ENCODE measurements around the gene HEATR1.
"Not testable (repeated sequence)": the region's sequence is repeated elsewhere in the genome, so short reads cannot be mapped to it uniquely, and the experiment has no call there.

HEATR1 gene

DNA sequence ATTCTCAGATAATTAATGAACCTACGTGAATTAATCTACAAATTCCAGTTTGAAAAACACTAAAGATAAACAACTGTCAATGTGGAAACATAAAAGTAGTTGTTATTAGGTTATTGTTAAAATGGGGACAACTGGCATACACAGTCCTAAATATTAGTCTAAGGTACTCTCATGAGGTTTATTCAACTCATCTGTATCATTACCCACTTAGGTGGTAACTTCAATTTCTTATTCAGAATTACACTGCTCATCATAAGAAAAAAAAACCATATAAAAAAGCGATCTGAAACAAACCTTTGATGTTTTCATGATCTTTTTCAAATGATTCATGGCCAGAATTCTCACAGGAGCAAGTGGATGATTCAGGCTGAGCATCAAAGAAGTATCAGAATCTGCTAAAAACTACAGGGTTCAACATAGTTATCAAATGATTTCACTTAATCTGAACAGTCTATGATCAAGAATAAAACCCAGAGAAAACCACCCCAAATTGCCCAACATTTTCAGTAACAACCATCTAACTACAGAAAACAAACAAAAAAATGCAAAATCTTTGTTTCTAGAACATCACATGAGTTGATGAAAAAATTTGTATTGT is 13.7 kb downstream of the HEATR1 start:
- no peak for DNase-seq (ENCODE audit: low spot score)

DNA sequence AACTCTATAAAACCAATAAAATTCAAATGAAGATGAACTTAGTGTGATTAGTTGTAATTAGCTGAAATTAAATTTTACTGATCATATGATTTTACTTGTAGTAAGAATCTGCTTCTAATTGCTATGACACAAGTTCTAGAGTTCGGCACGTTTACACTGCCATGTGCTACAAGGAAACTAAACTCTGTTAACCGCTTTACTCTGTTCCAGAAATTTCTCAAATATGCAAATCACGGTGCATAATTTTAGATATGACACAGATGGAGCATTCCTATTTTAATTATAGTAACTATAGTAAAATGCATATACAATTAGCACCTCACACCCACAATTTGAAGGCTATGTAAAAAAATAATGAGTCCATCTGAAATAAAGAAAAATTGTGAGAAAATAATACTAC is 14.8 kb downstream of the HEATR1 start:
- no peak for DNase-seq (ENCODE audit: low spot score)

DNA sequence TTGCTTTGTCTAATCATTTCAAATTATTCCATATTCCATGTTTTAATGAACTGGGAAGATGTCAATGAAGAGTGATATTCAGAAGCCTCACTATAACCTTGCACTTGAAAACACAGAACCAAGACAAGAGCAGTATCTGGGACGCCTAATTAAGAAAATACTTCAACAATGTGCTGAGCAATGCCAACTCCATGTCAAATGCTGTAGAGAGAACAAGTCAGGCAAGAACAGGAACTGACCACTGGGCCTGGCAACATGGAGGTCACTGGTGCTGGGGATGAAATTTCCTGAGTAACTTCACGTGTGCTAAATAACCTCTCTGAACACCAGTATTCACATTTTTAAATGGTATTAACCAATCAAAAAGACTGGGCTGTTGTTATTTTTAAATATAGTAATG is 22.8 kb downstream of the HEATR1 start:
- no peak for DNase-seq (ENCODE audit: low spot score)

DNA sequence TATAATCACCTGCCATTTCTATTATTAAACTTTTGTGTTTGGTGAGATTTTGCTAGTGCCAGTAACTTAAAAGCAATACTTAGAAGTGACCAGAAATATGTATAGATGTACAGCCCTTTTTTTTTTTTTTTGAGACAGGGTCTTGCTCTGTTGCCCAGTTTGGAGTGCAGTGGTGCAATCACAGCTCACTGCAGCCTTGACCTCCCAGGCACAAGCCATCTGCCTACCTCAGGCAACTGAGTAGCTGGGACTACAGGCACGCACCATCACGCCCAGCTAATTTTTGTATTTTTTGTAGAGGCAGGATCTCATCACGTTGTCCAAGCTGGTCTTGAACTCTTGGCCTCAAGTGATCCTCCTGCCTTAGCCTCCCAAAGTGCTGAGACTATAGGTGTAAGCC is 23.9 kb downstream of the HEATR1 start:
- DNase-seq (ENCODE audit: low spot score): not testable (repeated sequence)

DNA sequence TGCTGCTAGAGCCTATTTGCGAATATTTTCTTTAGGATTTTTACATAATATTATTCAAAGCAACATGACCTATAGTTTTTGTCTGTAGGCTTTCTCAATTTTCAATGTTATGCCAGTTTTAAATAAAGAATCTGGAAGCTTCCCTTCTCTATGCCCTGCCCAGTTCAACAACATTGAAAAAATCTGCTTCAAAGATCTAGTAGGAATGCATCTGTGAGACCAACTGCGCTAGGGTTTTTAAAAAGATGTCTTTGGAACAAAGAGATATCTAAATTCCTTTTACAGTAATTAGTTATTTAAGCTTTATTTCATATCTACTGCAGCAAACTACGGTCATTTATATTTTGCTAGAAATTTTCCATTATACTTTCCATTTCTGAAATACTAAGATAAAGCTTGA is 25.7 kb downstream of the HEATR1 start:
- DNase-seq (ENCODE audit: low spot score): no peak

DNA sequence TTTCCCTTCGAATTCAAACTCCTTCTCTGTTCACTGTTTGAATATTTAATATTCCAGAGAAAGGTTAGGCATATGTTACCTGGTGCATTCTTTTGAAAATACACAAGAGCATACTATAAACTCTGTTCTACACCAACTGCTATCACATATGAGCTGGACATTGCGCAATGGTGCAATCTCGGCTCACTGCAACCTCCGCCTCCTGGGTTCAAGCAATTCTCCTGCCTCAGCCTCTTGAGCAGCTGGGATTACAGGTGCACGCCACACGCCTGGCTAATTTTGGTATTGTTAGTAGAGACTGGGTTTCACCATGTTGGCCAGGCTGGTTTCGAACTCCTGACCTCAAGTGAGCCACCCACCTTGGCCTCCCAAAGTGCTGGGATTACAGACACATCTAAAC is 27.3 kb downstream of the HEATR1 start:
- DNase-seq (ENCODE audit: low spot score): not testable (repeated sequence)

DNA sequence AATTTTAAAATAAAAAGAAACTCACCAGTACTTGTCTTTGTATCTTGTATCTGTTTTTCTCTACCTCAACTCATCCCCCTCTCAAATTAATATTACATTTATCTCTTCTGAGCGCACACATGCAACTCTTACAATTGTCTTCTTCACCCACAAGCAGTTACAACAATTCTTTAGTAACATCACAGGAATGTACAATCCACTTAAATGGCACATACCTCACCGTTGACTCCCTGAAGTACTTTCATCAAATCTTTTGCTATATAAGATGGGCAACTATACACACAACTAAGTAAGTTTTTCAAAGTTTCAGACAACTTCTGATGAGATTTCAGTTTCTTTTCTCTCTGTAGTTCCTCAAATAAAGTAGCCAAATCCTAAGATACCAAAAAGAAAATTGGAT is 28.3 kb downstream of the HEATR1 start:
- DNase-seq (ENCODE audit: low spot score): no peak

DNA sequence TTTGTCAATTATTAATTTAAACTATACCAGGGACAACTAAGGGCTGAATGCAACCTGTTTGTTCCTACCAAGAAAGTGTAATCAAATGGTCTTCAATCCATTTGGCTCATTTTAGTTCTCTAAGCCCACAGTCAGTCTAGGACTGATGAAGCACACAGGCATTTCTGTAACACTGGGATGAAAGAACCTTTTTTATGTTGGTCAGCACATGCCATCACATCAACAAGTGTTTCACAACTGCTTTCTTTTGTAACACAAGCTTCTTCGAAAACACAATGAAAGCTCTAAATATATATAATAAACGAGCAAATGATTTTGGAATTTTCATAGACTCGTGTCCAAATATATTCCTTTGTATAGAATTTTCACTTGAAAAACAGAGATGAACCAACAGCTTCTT is 28.8 kb downstream of the HEATR1 start:
- no peak for DNase-seq (ENCODE audit: low spot score)

DNA sequence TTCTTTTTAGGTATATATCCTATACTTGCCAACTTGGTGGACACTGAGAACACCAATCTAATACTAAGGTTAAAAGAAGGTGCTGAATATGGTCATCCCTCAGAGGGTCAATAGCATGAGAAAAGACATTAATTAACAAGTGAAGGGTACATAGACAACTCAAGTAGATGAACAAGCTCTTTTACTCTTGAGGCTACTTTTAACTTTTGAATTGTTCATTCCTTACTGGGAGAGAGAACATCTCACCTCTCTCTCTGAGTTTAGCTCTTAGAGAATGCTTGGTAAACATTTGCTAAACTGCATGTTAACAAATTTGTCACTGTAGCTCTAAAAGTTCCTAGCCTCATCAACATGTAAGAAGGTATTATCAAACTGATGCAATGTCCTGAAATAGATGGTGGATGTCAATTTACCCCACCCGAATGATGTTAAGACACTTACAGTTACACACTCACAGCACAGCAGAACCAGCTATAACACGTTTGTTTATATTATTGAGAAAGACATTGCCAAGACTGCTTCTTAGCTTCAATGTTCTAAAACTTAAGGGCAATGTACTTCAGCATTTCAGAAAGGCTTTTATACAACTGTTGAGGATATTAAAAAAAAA is 35.9 kb downstream of the HEATR1 start:
- peak; percentile 26 for DNase-seq (ENCODE audit: low spot score)

DNA sequence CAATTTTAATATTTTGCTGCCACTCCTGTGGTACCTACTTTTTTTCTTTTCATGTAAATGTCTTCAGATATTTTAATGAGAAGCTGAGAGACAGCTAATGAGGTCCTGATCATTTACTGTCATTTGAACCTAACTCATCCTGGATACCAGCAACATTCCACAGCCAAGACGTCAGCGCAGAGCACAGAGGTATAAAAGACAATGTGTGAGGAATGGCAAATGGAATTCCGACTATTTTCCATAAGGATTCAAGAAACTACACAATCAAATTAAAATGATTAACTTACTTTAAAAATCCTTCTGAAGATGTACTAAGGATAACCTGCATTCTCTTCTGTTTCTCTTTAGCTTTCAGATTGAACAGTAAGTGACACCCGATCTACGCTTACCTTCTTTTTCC is 38.8 kb downstream of the HEATR1 start:
- no peak for DNase-seq (ENCODE audit: low spot score)

DNA sequence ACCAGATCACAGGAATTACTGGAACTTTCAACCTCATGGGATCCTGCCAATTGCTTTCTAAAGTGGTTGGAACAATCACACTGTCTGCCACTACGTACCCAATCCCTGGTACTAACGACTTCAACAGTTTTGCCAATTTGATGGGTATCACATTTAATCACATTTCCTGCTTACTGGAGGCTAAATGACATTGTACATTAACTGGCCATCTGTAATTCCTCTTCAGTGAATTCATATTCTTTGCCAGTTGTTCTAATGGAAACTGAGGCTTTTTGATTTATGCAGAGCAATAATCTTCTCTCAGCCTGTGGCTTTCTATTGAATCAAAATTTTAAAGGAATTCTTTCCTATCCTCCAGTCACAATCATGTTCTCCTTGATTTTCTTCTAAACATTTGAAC is 42.3 kb downstream of the HEATR1 start:
- DNase-seq (ENCODE audit: low spot score): no peak

DNA sequence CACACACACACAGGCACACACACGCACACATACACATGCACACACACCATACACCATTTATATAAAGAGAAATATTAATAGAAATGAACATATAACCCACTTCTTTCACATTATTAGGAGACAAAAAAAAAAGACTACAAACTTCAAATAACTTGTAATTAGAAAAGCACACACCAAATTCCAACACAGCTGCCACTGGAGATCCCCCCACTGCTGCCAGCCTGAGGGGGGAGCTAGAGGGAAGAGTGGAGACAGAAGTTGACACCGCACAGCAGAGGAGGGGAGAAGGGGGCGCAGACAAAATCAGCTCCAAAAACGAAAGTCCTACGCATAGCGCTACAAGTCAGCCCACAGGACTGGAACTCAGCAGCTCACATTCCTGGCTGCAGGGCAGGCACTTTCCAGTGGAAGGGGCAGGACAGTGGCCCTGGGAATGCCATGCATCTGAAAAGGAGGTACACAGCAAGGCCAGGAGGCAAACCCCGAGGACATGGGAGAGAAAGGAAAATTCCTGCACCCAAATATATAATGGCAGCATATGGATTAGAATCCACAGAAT is 44.0 kb downstream of the HEATR1 start:
- no peak for DNase-seq (ENCODE audit: low spot score)

DNA sequence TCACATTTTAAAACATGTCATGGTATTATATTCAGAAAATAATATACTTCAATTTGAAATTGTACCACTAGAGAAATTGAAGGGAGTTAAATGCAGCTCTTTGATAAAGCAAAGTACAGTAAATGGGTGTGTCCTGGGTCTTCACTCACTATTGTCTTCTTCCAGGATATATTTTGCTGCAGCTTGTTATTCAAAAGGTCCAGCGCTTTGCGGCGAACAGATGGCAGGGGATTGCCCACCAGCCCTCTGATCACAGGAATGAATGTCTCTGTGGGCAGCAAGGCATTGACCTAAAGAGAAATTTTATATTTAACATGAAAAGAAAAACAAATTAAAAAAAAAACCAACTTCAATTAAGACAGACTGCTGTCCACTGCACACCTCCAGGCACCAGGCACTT is 45.5 kb downstream of the HEATR1 start:
- DNase-seq (ENCODE audit: low spot score): no peak

DNA sequence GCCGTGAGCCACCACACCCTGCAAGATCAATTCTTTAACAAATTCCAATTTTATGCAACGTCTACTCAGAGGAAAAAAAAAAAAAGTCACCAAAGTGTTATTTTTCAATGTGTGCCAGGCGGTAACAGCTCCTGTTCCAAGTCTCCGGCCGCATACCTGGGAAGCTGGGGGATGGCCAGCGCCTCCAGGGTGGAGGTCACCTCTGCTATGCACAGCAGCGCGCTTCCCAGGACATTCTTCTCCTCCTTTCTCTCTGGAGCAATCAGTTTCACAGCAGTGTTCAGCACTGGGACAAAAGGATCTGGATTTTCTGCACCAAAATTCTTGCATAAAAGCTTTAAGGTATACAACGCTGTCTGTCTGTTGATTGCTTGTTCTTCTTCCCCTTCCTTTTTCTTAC is 46.2 kb downstream of the HEATR1 start:
- no peak for DNase-seq (ENCODE audit: low spot score)

DNA sequence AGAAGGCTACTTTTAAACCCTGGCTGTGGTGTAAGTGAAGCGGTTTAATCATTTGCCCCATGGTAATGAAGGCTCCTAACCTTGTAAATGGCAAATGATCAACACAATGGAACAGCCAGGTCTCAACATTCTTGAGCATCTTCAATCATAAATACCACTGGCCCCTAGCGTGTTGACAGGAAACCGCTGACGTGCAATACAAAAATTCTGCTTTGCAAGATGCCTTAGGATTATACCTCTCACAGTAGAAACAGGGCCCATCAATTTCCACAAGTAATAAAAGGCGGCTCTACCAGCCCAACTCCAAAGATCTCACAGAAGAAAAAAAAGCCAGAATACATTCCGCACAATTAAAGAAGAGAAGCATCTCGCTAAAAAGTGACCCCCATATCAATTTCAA is 47.7 kb downstream of the HEATR1 start:
- no peak for DNase-seq (ENCODE audit: low spot score)

DNA sequence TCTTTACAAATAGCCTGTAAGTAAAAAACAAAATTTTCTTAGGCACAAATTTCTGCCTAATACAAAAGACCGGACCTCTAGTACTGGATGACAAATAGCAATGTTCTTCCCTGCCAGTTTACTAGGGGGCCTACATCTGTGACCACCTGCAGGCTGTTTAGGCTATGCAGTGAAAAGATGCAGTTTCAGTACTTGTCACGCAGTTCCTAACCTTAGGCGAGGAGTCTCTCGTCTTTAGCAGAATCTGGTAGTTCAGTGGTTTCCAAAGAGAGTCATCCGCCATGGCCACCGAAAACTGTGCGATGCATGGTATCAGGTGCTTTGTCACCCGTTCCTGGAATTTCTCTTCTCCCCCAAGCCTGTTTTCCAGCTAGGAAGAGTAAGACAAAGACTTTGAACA is 50.9 kb downstream of the HEATR1 start:
- no peak for DNase-seq (ENCODE audit: low spot score)

DNA sequence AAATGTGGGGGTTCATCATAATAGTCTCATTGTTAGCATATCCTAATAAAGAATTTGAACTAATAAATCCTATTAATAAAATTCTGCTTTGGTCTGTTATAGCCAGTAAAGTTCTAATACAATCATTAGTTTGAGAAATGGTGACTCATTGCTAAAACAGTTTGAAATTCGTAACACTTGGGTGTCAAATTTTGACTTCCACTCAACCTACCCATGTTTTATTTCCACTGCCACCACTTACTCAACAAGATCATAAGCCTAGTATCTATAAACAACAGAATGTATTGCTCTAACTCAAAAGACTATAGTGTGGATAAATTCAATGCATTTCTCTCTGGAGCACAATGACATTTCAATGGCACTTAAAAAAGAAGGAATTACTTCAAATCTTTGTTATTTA is 51.4 kb downstream of the HEATR1 start:
- no peak for DNase-seq (ENCODE audit: low spot score)

DNA sequence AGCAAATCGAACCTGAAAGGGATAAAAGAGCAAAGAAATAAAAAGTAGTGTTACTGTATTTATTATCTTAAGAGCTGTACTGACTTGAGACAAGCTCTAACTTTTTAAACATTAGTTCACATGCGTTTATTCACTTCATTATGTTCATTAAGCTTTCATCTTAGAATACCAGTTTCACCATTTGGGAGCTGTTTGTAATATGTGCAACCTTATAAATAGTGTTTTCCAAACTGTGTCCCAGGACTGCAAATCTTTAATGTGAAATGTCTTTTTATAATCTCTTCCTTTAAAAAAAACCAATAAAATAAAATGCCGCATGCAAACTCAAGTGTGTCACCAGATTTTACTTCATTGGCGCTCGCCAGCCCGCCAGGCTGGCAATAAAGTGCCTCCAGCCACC is 52.2 kb downstream of the HEATR1 start:
- no peak for DNase-seq (ENCODE audit: low spot score)

DNA sequence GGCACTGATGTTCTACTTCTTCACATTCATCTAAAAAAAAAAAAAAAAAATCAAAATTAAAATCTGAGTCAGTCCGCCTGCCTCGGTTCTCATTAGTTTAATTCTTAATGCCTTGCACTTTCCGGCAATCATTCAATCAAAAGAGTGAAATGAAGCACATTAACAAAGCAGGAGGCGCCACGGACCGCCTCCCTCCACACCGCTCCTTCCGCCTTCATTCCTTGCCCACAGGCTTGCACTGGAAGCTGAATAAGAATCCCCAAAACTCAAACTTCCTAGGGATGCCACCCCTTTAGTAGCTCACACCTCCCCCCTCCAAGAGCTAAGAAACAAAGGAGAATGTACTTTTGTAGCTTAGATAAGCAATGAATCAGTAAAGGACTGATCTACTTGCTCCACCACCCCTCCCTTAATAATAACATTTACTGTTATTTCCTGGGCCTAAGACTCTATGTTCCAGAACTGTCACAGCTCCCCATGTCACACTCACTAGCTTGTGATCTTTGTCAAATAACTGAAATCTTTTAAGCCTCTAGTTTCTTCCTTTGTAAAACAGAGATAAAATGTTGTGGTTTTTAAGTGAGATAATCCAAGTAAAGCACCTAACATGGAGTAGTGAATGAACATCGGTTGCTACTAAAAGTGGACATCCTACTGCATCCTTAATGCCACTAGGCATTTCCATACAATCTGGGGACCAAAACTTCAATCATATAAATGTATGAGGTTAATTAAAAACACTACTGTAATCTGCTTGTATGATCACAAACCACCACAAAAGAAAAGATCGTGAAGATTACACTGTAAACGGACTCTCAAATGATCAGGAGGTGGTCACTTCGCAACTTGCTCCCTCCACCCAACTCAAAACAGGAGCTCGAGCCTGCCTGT is 53.1 kb downstream of the HEATR1 start:
- no peak for DNase-seq (ENCODE audit: low spot score)

DNA sequence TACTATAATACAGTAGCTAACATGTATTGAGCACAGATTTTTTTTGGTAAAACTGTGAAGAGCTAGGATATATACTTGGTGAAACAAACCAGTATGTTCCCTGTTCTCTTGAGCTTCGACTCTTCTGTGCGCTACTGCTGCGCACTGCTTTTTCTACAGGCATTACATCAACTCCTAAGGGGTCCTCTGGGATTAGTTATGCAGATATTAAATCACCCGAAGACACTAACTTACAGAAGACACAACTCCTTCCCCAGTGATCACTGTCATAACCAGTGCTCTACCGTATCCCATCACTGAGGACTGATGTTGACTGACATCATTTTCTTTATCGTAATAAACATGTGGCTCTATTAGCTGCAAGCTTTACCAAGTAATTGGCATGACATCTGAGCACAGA is 55.9 kb downstream of the HEATR1 start:
- no peak for DNase-seq (ENCODE audit: low spot score)

DNA sequence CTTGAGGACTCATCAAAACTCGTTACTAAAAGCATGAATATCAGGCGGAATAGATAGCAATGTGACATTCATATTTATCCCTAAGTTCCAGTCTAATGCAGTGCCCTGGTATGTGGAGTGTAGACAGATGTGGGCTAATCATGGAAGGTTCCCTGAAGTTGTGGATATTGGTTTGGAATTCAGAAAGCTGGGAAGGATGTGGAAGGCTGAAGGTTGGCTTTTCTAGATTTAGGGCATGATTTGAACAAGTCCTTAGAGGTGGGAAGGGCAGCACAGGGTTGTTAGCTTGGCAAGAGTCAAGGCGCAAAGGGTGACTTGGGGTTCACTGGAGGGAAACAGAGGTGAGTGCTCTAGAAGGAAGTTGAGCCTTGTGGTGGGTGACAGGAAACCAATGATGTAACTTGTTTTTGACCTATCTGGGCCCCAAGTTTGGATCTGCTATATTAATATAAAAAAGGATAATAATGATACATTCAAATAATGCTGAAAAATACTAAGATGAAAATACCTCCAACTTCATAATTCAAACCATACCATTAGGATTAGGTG is 58.6 kb downstream of the HEATR1 start:
- DNase-seq (ENCODE audit: low spot score): no peak

DNA sequence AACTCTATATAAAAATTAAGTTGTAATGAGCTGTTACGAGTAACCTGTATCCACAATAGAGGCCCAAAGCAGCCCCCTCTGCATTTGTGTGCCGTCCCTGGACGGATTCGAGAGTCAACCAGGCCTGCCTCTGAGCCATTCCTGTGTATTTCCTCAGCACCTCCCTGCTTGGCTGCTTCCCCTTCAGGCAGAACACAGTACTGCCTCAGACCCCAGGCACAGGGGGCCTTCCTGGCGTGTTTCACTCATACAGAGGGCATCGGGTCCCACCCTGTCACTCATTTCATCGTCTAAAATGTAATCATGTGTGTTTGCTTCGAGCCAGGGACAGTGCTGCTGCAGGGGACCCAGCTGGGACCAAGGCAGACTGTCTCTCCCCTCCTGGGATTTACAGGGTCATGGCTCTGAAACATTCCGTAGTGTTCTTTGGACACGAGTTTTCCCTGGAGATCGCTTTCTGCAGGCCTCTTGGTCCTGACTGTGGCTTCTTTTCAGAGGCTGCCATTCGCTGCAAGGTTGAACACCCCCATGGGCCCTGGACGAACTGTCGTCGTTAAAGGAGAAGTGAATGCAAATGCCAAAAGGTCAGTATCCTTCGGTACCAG is 61.1 kb downstream of the HEATR1 start:
- DNase-seq (ENCODE audit: low spot score): no peak
